Stimulated activated naive CD8-positive, alpha-beta T cell treated with anti-CD3 and anti-CD28 coated beads, Interleukin-15, Interleukin-2, amounts not matched to agents 100 ng/mL and 50 ng/mL, for 24 hours (primary cell): ENCODE results near the gene EYA3.

Experiments
- H3K27ac Mint-ChIP-seq: one replicate; pipeline ENCODE4 v1.8.0; 2021; ENCODE audit warnings: mild to moderate bottlenecking, mixed read lengths
- H3K27me3 Mint-ChIP-seq: one replicate; pipeline ENCODE4 v1.8.0; 2021; ENCODE audit warnings: mixed read lengths
- H3K36me3 Mint-ChIP-seq: one replicate; pipeline ENCODE4 v1.8.0; 2021; ENCODE audit warnings: low read depth, mixed read lengths
- H3K4me1 Mint-ChIP-seq: one replicate; pipeline ENCODE4 v1.8.0; 2021; ENCODE audit warnings: low read depth, mixed read lengths
- H3K4me3 Mint-ChIP-seq: one replicate; pipeline ENCODE4 v1.8.0; 2021; ENCODE audit warnings: mild to moderate bottlenecking, mixed read lengths
- H3K9me3 Mint-ChIP-seq: one replicate; pipeline ENCODE4 v1.8.0; 2021; ENCODE audit warnings: mixed read lengths

Gene EYA3

GRCh38 chr1:28097100-28097472 lies 8.7 kb upstream of the EYA3 start:
- no peaks in the 10 kb centered on the region for H3K36me3 Mint-ChIP-seq

GRCh38 chr1:28096210-28097099 lies 8.0 kb upstream of the EYA3 start:
- Mint-ChIP-seq H3K9me3 (no peaks in the 10 kb centered on the region), H3K4me3 (no peak overlapping the region), H3K4me1 (no peaks in the 10 kb centered on the region), H3K27me3 (peaks cover 11% of the 10 kb centered on the region), H3K27ac (no peak overlapping the region), H3K36me3 (no peaks in the 10 kb centered on the region)

More at GRCh38 chr1:28097100-28097472, 8.7 kb upstream of the EYA3 start:
- Mint-ChIP-seq H3K27ac (no peak overlapping the region), H3K9me3 (no peaks in the 10 kb centered on the region), H3K4me1 (no peaks in the 10 kb centered on the region), H3K4me3 (no peak overlapping the region), H3K27me3 (peaks cover 11% of the 10 kb centered on the region)

GRCh38 chr1:28091043-28091781 lies 2.8 kb upstream of the EYA3 start:
- no peak overlapping the region for H3K4me3 Mint-ChIP-seq
- H3K4me1 Mint-ChIP-seq = peaks cover 22% of the 10 kb centered on the region
- peaks cover 8% of the 10 kb centered on the region for H3K27me3 Mint-ChIP-seq
- no peaks in the 10 kb centered on the region for H3K36me3 Mint-ChIP-seq
- H3K9me3 Mint-ChIP-seq = no peaks in the 10 kb centered on the region
- H3K27ac Mint-ChIP-seq = no peak overlapping the region

GRCh38 chr1:28087614-28088167 lies 719 bp downstream of the EYA3 start:
- Mint-ChIP-seq H3K4me1 (peaks cover 41% of the 10 kb centered on the region), H3K36me3 (peaks cover 7% of the 10 kb centered on the region), H3K4me3 (peak overlapping the region; percentile 91), H3K9me3 (no peaks in the 10 kb centered on the region), H3K27ac (peak overlapping the region; percentile 85), H3K27me3 (no peaks in the 10 kb centered on the region)

DNA sequence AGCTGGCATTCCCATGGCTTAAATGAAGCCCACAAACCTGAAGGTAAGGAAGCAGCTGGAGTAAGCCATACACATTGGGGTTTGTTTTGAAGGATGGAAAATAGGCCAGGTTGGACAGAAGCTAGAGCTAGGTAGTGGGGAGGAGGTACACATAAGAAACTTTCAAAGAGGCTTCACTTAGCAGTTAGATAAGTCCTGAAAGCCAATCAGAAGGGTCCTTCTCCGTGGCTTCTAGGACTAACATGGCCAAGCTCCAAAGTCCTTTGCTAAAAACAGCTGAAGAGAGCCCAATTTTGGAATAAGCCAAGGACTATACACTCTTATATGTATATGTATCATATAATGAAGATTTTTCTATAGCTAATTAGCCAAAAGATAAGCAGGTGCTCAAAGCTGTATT lies 1.8 kb downstream of the EYA3 start:
- H3K9me3 Mint-ChIP-seq = no peaks in the 10 kb centered on the region
- peaks cover 41% of the 10 kb centered on the region for H3K4me1 Mint-ChIP-seq
- H3K27me3 Mint-ChIP-seq = no peaks in the 10 kb centered on the region
- no peak overlapping the region for H3K4me3 Mint-ChIP-seq
- no peak overlapping the region for H3K27ac Mint-ChIP-seq
- peaks cover 7% of the 10 kb centered on the region for H3K36me3 Mint-ChIP-seq

- H3K36me3 Mint-ChIP-seq = peaks cover 12% of the 10 kb centered on the region
- no peaks in the 10 kb centered on the region for H3K9me3 Mint-ChIP-seq
- no peaks in the 10 kb centered on the region for H3K27me3 Mint-ChIP-seq
- no peak overlapping the region for H3K4me3 Mint-ChIP-seq
- H3K27ac Mint-ChIP-seq = no peak overlapping the region
- peaks cover 36% of the 10 kb centered on the region for H3K4me1 Mint-ChIP-seq
Measured at GRCh38 chr1:28085129-28085528, 3.3 kb downstream of the EYA3 start.

DNA sequence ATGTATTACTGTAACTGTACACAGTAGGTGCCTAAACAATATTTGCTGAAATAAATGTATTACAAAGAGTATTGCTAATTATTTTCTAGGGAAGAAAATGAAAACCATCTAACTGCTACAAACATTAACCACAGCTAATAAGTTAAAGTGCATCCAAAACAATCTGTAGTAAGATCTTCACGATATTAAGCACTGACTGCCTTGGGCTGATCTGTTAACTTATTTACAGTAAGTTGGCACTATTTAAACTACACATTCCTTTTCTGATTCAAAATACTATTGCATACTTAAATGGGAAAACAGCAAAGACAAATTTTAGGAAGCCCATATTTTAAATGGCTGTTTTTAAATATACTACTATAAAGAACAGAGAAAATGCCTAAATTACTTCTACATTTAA lies 4.5 kb downstream of the EYA3 start:
- Mint-ChIP-seq H3K36me3 (peaks cover 21% of the 10 kb centered on the region), H3K9me3 (no peaks in the 10 kb centered on the region), H3K27me3 (no peaks in the 10 kb centered on the region), H3K27ac (no peak overlapping the region), H3K4me3 (no peak overlapping the region), H3K4me1 (peaks cover 36% of the 10 kb centered on the region)

DNA sequence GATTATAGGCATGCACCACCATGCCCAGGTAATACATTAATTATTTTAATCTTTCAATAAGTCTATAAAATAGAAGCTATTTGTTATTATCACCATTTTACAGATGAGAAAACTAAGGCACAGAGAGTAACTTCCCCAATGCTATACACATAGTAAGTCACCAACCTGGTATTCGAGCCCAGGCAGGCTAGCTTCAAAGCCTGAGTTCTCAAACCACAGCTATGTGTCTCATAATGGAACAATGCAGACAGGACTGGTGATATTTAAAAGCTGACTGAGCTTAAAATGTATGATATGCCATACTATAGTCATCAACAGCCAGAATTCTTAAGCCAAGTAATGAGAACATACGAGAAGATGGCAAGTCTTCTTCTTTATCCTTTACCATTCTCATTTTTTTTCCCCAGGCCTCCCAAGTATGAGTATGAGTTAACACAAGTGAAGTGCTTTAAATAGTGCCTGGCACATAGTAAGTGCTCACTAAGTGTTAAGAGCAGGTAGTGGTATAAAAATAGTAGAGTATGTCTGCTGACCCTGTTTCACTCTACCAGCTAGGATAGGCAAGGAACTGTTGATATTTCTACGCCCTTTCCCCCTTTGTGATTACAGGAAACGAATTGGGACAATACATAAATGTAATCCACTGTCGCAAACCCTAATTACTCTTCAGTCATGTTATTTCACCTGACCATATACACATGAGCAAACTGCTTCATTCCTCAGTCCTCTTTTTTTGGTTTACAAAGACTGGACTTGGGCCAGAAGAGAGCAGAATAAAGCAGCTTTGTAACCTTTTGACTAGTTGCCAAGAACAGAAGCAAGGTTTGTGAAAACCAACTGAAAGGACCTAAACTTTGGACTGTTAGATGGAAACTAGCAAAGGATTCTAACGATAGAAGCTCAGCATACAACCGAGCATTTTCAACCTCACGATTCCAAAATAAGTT lies 9.5 kb downstream of the EYA3 start:
- Mint-ChIP-seq H3K4me3 (no peak overlapping the region), H3K4me1 (peaks cover 24% of the 10 kb centered on the region), H3K9me3 (no peaks in the 10 kb centered on the region), H3K27me3 (no peaks in the 10 kb centered on the region), H3K36me3 (peaks cover 31% of the 10 kb centered on the region), H3K27ac (no peak overlapping the region)

GRCh38 chr1:28078262-28078661 lies 10.1 kb downstream of the EYA3 start:
- H3K4me1 Mint-ChIP-seq = peaks cover 21% of the 10 kb centered on the region
- peaks cover 31% of the 10 kb centered on the region for H3K36me3 Mint-ChIP-seq
- H3K27me3 Mint-ChIP-seq = no peaks in the 10 kb centered on the region
- no peak overlapping the region for H3K4me3 Mint-ChIP-seq
- H3K27ac Mint-ChIP-seq = no peak overlapping the region
- H3K9me3 Mint-ChIP-seq = no peaks in the 10 kb centered on the region

DNA sequence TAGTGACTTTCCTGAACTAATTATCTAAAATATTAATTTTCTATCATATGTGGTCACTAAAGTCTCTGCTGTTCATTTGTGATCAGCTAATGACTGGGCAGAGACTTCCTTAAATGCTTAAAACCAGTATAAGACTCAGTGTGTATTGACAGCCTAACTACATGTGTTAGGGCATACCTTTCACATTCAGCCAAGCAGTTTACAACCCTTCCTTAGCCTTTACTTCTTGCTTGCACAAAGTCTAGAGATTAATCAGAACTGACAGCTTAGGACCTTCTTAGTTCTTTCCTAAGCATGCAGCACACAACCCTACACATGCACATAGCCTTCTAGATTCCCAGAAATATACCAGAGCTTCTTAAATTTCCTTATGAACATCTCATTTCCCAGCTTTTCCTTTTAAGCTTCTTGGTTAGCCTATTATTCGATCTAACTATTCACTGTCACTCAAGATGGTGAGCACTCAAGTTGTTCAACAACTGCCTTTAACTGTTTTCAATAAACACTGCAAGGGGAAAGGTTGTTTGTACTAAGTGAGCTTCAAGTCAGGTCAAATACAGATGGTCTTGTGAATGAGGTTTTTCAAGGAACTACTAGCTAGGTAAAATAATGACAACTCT lies 13.4 kb downstream of the EYA3 start:
- Mint-ChIP-seq H3K36me3 (peaks cover 32% of the 10 kb centered on the region), H3K9me3 (no peaks in the 10 kb centered on the region), H3K27me3 (no peaks in the 10 kb centered on the region), H3K27ac (no peak overlapping the region), H3K4me1 (peaks cover 41% of the 10 kb centered on the region), H3K4me3 (no peak overlapping the region)

GRCh38 chr1:28073867-28074266 lies 14.5 kb downstream of the EYA3 start:
- no peaks in the 10 kb centered on the region for H3K9me3 Mint-ChIP-seq
- H3K4me3 Mint-ChIP-seq = no peak overlapping the region
- H3K27me3 Mint-ChIP-seq = no peaks in the 10 kb centered on the region
- peaks cover 46% of the 10 kb centered on the region for H3K4me1 Mint-ChIP-seq
- peaks cover 24% of the 10 kb centered on the region for H3K36me3 Mint-ChIP-seq
- H3K27ac Mint-ChIP-seq = no peak overlapping the region

GRCh38 chr1:28071813-28072212 lies 16.6 kb downstream of the EYA3 start:
- Mint-ChIP-seq H3K27ac (no peak overlapping the region), H3K27me3 (no peaks in the 10 kb centered on the region), H3K4me1 (peaks cover 55% of the 10 kb centered on the region), H3K9me3 (no peaks in the 10 kb centered on the region), H3K36me3 (peaks cover 18% of the 10 kb centered on the region), H3K4me3 (no peak overlapping the region)

- H3K9me3 Mint-ChIP-seq = no peaks in the 10 kb centered on the region
- no peak overlapping the region for H3K27ac Mint-ChIP-seq
Measured at GRCh38 chr1:28070725-28071593, 17.5 kb downstream of the EYA3 start.

More at GRCh38 chr1:28070725-28071593, 17.5 kb downstream of the EYA3 start:
- Mint-ChIP-seq H3K4me1 (peaks cover 59% of the 10 kb centered on the region), H3K4me3 (no peak overlapping the region), H3K36me3 (peaks cover 18% of the 10 kb centered on the region), H3K27me3 (no peaks in the 10 kb centered on the region)
